Activated CD8-positive, alpha-beta T cell treated with anti-CD3 and anti-CD28 coated beads for 36 hours (primary cell): Measurements from ENCODE around the gene LHFPL3. TPM values are rescaled to one million over a fixed set of nuclear protein-coding genes. Genes with fewer than 3 reads are reported as not detected.
"Not testable (repeated sequence)": the region's sequence is repeated elsewhere in the genome, so short reads cannot be mapped to it uniquely, and the experiment has no call there.

Experiments
- ATAC-seq: fragments of 200-7000 bp; cut with Tn5 transposase; one replicate; pipeline ENCODE4 v1.10.0; 2021; ENCODE audit warnings: mild to moderate bottlenecking, moderate library complexity
- CTCF ChIA-PET: fragments of 350-600 bp; sonication (Branson Sonifier 250); formaldehyde crosslinking; loops from one replicate; lab custom pipeline; 2021; ENCODE audit warnings: antibody characterized with exemption; lab: Charles Lee
- POLR2A ChIA-PET: fragments of 350-600 bp; sonication (Branson Sonifier 250); formaldehyde crosslinking; loops from one replicate; lab custom pipeline; 2021; ENCODE audit warnings: antibody characterized with exemption; lab: Charles Lee
- DNase-seq: peaks from one replicate; pipeline ENCODE4 v3.0.0-alpha.2; 2020
- H3K27ac Mint-ChIP-seq: one replicate; pipeline ENCODE4 v1.8.0; 2021; ENCODE audit warnings: mild to moderate bottlenecking, mixed read lengths
- H3K27me3 Mint-ChIP-seq: one replicate; pipeline ENCODE4 v1.8.0; 2021; ENCODE audit warnings: mixed read lengths
- H3K36me3 Mint-ChIP-seq: one replicate; pipeline ENCODE4 v1.8.0; 2021; ENCODE audit warnings: low read depth, mixed read lengths
- H3K4me1 Mint-ChIP-seq: one replicate; pipeline ENCODE4 v1.8.0; 2021; ENCODE audit warnings: low read depth, mixed read lengths
- H3K4me3 Mint-ChIP-seq: one replicate; pipeline ENCODE4 v1.8.0; 2021; ENCODE audit warnings: mild to moderate bottlenecking, moderate library complexity, mixed read lengths
- H3K9me3 Mint-ChIP-seq: one replicate; pipeline ENCODE4 v1.8.0; 2021; ENCODE audit warnings: mixed read lengths
- CTCF ChIP-seq: fragments of 200-600 bp; IDR thresholded peaks from one replicate; pipeline ENCODE4 v1.8.0; 2022; ENCODE audit warnings: antibody characterized with exemption, mild to moderate bottlenecking
- intact Hi-C: fragments of 100-400 bp; cut with micrococcal nuclease; formaldehyde crosslinking; loops from one replicate; pipeline ENCODE4 v1.10.0; 2022
- total RNA-seq, 2 experiments: library from RNA; stranded (reverse); gene quantifications; one replicate each; pipeline ENCODE4 v1.2.3, GENCODE V29; 2021

LHFPL3 gene
- total RNA-seq, 2 experiments from 2014 or later: not detected

DNA sequence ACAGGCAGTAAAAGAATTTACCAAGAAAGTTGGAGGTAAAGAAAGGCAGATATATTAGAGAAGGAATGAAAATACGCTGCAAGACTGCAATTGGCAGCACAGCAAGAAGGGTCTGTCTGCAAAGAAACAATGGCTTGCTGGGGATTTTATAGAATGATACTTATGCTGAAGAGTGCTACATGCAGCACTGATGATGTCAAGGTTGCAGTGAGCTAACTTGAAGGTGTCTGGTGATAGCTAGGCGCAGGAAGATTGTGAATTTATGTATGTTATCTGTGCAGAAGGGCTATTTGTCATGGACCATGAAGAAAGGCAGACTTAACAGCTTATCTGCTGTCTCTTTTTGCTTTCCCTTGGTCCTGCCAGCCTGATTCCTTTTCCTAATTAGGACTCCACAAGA, 366.3 kb downstream of the LHFPL3 start:
- Mint-ChIP-seq H3K27me3 (no peaks in the 10 kb centered on the region), H3K36me3 (no peaks in the 10 kb centered on the region), H3K9me3 (peaks cover 2% of the 10 kb centered on the region), H3K4me3 (no peak overlapping the region), H3K4me1 (no peaks in the 10 kb centered on the region), H3K27ac (no peak overlapping the region)
- CTCF ChIA-PET: no interaction called here
- TF ChIP-seq CTCF: no peak
- POLR2A ChIA-PET: no interaction called here
- ATAC-seq: no peak
- no peak for DNase-seq
- intact Hi-C loops: no loop called here

DNA sequence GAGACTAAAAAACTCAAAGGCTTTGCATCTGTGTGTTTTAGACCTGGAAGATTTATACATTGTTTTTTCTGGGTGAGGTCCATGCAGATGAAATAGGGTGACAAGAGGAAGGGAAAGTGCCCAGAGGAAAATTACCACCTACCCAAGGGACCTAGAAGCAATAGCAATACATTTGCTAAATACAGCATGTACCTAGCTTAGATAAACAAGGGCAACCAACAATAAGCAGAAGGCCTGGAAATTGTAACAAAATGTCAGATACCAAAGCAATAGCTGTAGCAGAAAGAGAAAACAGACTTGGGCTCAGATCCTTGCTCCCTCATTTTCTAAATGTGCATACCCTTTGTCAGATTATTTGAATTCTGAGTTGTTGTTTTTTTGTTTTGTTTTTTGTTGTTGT, 367.2 kb downstream of the LHFPL3 start:
- intact Hi-C loops: no loop called here
- no peaks in the 10 kb centered on the region for H3K4me1 Mint-ChIP-seq

DNA sequence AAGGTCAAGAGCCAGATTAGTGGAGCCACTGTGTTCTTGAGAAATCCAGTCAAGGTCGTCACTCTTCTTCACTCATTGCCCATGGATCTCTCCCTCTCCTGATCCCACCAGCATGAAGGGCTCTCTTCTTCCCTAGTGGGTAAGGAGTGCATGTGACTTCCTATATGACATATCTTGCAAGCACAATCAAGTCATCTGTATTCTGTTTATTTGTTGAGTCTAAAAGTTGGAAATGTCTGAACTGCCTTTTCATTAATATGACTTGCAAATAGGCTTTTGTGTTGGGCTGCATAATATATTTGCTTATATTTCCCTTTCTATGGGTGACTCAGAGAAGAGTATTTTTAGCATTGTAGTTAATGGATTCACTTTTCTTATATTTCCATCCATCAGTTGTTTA, 371.9 kb downstream of the LHFPL3 start:
- POLR2A ChIA-PET: no interaction called here
- intact Hi-C loops: no loop called here

More for the DNA sequence above, 367.2 kb downstream of the LHFPL3 start:
- no peak for TF ChIP-seq CTCF
- no peaks in the 10 kb centered on the region for H3K36me3 Mint-ChIP-seq
- ChIA-PET CTCF (no interaction called here), POLR2A (no interaction called here)
- no peak overlapping the region for H3K4me3 Mint-ChIP-seq
- no peak overlapping the region for H3K27ac Mint-ChIP-seq
- DNase-seq (no peak), ATAC-seq (no peak)
- H3K9me3 Mint-ChIP-seq: peaks cover 2% of the 10 kb centered on the region
- H3K27me3 Mint-ChIP-seq: no peaks in the 10 kb centered on the region

DNA sequence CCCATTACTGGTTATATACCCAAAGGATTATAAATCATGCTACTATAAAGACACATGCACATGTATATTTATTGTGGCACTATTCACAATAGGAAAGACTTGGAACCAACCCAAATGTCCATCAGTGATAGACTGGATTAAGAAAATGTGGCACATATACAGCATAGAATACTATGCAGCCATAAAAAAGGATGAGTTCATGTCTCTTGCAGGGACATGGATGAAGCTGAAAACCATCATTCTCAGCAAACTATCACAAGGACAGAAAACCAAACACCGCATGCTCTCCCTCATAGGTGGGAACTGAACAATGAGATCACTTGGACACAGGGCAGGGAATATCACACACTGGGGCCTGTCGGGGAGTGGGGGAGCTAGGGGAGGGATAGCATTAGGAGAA, 392.6 kb downstream of the LHFPL3 start:
- H3K27ac Mint-ChIP-seq, H3K36me3 Mint-ChIP-seq, H3K27me3 Mint-ChIP-seq, ATAC-seq, intact Hi-C loops, H3K4me3 Mint-ChIP-seq, DNase-seq, H3K9me3 Mint-ChIP-seq, H3K4me1 Mint-ChIP-seq, CTCF ChIA-PET, POLR2A ChIA-PET: not testable (repeated sequence)

More for the DNA sequence above, 371.9 kb downstream of the LHFPL3 start:
- no peak for DNase-seq
- no peak for ATAC-seq
- Mint-ChIP-seq H3K36me3 (no peaks in the 10 kb centered on the region), H3K27ac (no peak overlapping the region), H3K27me3 (peaks cover 5% of the 10 kb centered on the region), H3K4me3 (no peak overlapping the region), H3K4me1 (no peaks in the 10 kb centered on the region), H3K9me3 (peaks cover 2% of the 10 kb centered on the region)
- TF ChIP-seq CTCF: no peak
- CTCF ChIA-PET: no interaction called here

DNA sequence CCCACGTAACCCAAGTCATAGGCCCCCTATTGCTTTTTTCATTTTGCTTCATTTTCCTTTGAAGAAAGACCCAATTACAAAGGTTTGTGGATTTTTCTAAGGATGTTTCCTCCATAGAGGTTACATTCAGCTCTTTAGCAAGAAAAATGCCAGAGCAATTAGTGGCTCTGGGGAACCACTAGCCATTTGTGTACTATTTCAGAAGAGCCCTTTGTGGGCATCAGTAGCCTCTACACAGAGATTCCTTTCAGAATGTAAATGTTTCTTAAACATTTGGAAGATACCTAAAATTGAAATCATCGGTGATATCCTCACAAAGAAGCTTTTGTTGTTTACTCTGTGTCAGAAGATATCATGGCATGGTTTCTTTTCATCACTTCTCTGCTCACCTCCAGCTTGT, 394.6 kb downstream of the LHFPL3 start:
- no peak for TF ChIP-seq CTCF
- Mint-ChIP-seq H3K36me3 (no peaks in the 10 kb centered on the region), H3K27me3 (peaks cover 2% of the 10 kb centered on the region), H3K4me1 (no peaks in the 10 kb centered on the region), H3K9me3 (no peaks in the 10 kb centered on the region), H3K4me3 (no peak overlapping the region), H3K27ac (no peak overlapping the region)
- ATAC-seq (no peak), DNase-seq (no peak)
- ChIA-PET POLR2A (no interaction called here), CTCF (no interaction called here)
- intact Hi-C loops: no loop called here

GRCh38 chr7:104758504-104758903, 430.1 kb downstream of the LHFPL3 start:
- Mint-ChIP-seq H3K4me1 (no peaks in the 10 kb centered on the region), H3K27ac (no peak overlapping the region), H3K4me3 (no peak overlapping the region), H3K36me3 (no peaks in the 10 kb centered on the region), H3K27me3 (peaks cover 2% of the 10 kb centered on the region), H3K9me3 (peaks cover 2% of the 10 kb centered on the region)
- intact Hi-C loops: no loop called here
- POLR2A ChIA-PET: no interaction called here
- ATAC-seq (no peak), DNase-seq (no peak)
- TF ChIP-seq CTCF: no peak
- CTCF ChIA-PET: no interaction called here
